GM12878 (cell line): ENCODE data around the gene CYS1. TPM values are rescaled to one million over a fixed set of nuclear protein-coding genes. Genes with fewer than 3 reads are reported as not detected.

ENCODE experiments used
- BHLHE40 ChIP-seq, 2 experiments: fragments of 450-650 bp in 1 of 2; IDR thresholded peaks; 2 replicates each; pipeline ENCODE4 v1.6.1; 2011 to 2017; ENCODE audit warnings: low read depth in 2 of 2, borderline replicate concordance in 1 of 2, improper control_type of control experiment in 1 of 2, low read length in 1 of 2, mild to moderate bottlenecking in 1 of 2
- CBFB ChIP-seq: IDR thresholded peaks from 2 replicates; pipeline ENCODE4 v1.6.1; 2016; ENCODE audit warnings: antibody characterized with exemption, low read depth
- GABPA ChIP-seq: IDR thresholded peaks from 2 replicates; pipeline ENCODE4 v1.6.1; 2014; ENCODE audit warnings: antibody characterized with exemption, low read depth, mild to moderate bottlenecking, inconsistent platforms
- GATAD2B ChIP-seq: fragments of 450-650 bp; conservative IDR thresholded peaks from 2 replicates; pipeline ENCODE4 v1.6.1; 2017; ENCODE audit warnings: low read depth, mild to moderate bottlenecking, moderate library complexity
- HDAC6 ChIP-seq: fragments of 200-600 bp; sonication (generic); IDR thresholded peaks from one replicate; pipeline ENCODE4 v1.8.0; 2017; ENCODE audit warnings: antibody characterized with exemption; ENCODE audit not compliant: unreplicated experiment
- IKZF2 ChIP-seq, 2 experiments: fragments of 450-650 bp; IDR thresholded peaks; 2 replicates each; pipeline ENCODE4 v1.6.1; 2017; ENCODE audit warnings: mild to moderate bottlenecking in 2 of 2, moderate library complexity in 2 of 2
- IRF4 ChIP-seq: IDR thresholded peaks from 2 replicates; pipeline ENCODE4 v1.6.1; 2011; ENCODE audit warnings: low read depth, low read length
- MAX ChIP-seq: IDR thresholded peaks from 2 replicates; pipeline ENCODE4 v1.6.1; 2012; ENCODE audit warnings: low read depth, low read length, improper control_type of control experiment
- NFIC ChIP-seq: IDR thresholded peaks from 2 replicates; pipeline ENCODE4 v1.6.1; 2012; ENCODE audit warnings: low read depth, mild to moderate bottlenecking, inconsistent platforms, low read length, moderate library complexity
- NFXL1 ChIP-seq: fragments of 450-650 bp; IDR thresholded peaks from 2 replicates; pipeline ENCODE4 v1.6.1; 2017; ENCODE audit warnings: antibody characterized with exemption, mild to moderate bottlenecking, borderline replicate concordance
- PKNOX1 ChIP-seq: fragments of 450-650 bp; IDR thresholded peaks from 2 replicates; pipeline ENCODE4 v1.6.1; 2016; ENCODE audit warnings: mild to moderate bottlenecking
- POLR2AphosphoS2 ChIP-seq: IDR thresholded peaks from 2 replicates; pipeline ENCODE4 v1.6.1; 2011; ENCODE audit warnings: low read depth, mild to moderate bottlenecking, low read length, improper control_type of control experiment, moderate library complexity
- RAD21 ChIP-seq: IDR thresholded peaks from 2 replicates; pipeline ENCODE4 v1.6.1; 2011; ENCODE audit warnings: mild to moderate bottlenecking, low read depth, low read length, moderate library complexity; ENCODE audit not compliant: insufficient read depth
- RCOR1 ChIP-seq: conservative IDR thresholded peaks from 2 replicates; pipeline ENCODE4 v1.6.1; 2012; ENCODE audit warnings: low read depth, low read length, improper control_type of control experiment
- RFX5 ChIP-seq: IDR thresholded peaks from 2 replicates; pipeline ENCODE4 v1.6.1; 2011; ENCODE audit warnings: low read depth, low read length, improper control_type of control experiment
- SIN3A ChIP-seq: IDR thresholded peaks from 2 replicates; pipeline ENCODE4 v1.6.1; 2012; ENCODE audit warnings: low read depth, low read length, improper control_type of control experiment
- SPI1 ChIP-seq: IDR thresholded peaks from 2 replicates; pipeline ENCODE4 v1.6.1; 2011; ENCODE audit warnings: low read depth, mild to moderate bottlenecking, low read length, moderate library complexity, borderline replicate concordance; ENCODE audit not compliant: insufficient read depth
- SREBF2 ChIP-seq: IDR thresholded peaks from 2 replicates; pipeline ENCODE4 v1.6.1; 2012; ENCODE audit warnings: mild to moderate bottlenecking, low read length
- SUPT20H ChIP-seq: IDR thresholded peaks from 2 replicates; pipeline ENCODE4 v1.6.1; 2011; ENCODE audit warnings: low read depth, mild to moderate bottlenecking, low read length, moderate library complexity, borderline replicate concordance; ENCODE audit not compliant: control insufficient read depth
- TCF3 ChIP-seq: IDR thresholded peaks from 2 replicates; pipeline ENCODE4 v1.6.1; 2012; ENCODE audit warnings: low read depth, mild to moderate bottlenecking, low read length, borderline replicate concordance; ENCODE audit not compliant: insufficient read depth
- ZNF24 ChIP-seq: fragments of 450-650 bp; IDR thresholded peaks from 2 replicates; pipeline ENCODE4 v1.6.1; 2017; ENCODE audit warnings: antibody characterized with exemption, mild to moderate bottlenecking
- polyA plus RNA-seq, 11 experiments: library from polyadenylated mRNA; depleted of rRNA in 4 of 11; unstranded in 6 of 11; stranded (reverse) in 5 of 11; fragments of >200 nt; fragmentation: Nextera tagmentation in 4 of 11; fragmentation: Illumina TruSeq in 1 of 11; extraction: Ambion mirVana in 4 of 11; extraction: Trizol in 1 of 11; gene quantifications; 1 replicate in 1 of 11; 2 replicates in 10 of 11; pipeline versions ENCODE4 v1.2.1 to v1.2.3, GENCODE V29; 2011 to 2016; ENCODE audit warnings: inconsistent platforms in 2 of 11, missing spikeins in 2 of 11, low read depth in 1 of 11
- total RNA-seq, 4 experiments: library from RNA; depleted of rRNA in 3 of 4; stranded (reverse); fragments of >200 nt in 3 of 4; fragmentation: Illumina TruSeq in 1 of 4; extraction: Trizol in 1 of 4; gene quantifications; 2 replicates each; pipeline versions ENCODE4 v1.2.1 to v1.2.3, GENCODE V29; 2013 to 2021
- TF ChIP-seq, protein P1 (sequence below): IDR thresholded peaks from 2 replicates; pipeline ENCODE4 v1.6.1; 2011; ENCODE audit warnings: low read depth, mild to moderate bottlenecking, low read length, moderate library complexity, borderline replicate concordance; ENCODE audit errors: extremely low read depth
- TF ChIP-seq, protein P2 (sequence below): fragments of 450-650 bp; IDR thresholded peaks from 2 replicates; pipeline ENCODE4 v1.6.1; 2018; ENCODE audit warnings: borderline replicate concordance, mild to moderate bottlenecking; ENCODE audit not compliant: partially characterized antibody
- TF ChIP-seq, protein P3 (sequence below): fragments of 450-650 bp; IDR thresholded peaks from 2 replicates; pipeline ENCODE4 v1.6.1; 2018; ENCODE audit warnings: mild to moderate bottlenecking, low read depth, moderate library complexity; ENCODE audit not compliant: partially characterized antibody

The CYS1 gene
- total and polyA plus RNA-seq, 10 of the 15 experiments (the other 5 are each of a cell fraction or from before 2014, with no cell fraction given): 0.35 to 6.4 (median 2.5) TPM

DNA sequence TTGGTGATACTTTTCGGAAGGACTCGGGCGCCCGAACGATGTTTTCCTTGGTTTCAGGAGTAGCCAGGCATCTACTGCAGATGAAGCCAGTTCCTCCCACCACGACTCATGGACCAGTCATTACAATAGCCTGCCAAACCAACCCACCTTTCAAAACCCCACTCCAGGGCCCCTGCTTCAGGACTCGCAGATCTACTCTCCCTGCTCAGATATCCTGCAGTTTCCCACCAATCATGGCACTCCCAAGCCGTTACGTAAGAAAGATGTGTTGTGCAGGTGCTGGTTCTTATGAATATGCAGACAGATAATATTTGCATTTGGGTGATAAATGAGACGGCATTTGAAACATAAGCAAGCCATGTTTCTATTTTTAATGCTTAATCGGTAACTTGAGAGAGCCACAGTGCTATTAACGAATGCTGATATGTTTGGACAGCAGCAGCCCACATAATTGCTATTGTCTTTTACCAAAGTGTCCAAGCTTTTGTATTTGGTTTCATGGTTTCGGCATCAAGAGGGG lies 3.5 kb upstream of the CYS1 start (continued):
- TF ChIP-seq IRF4 (no peak), SREBF2 (no peak), HDAC6 (no peak), CBFB (no peak), SIN3A (no peak), IKZF2 (IDR thresholded peaks at IDR 0.05) (peak; percentile 43 to 73), SUPT20H (no peak), SPI1 (0 out of 2 replicates have a peak, but pooled peaks have one; percentile 33), GABPA (no peak), GATAD2B (no peak), NFIC (no peak), PKNOX1 (peak; percentile 72), POLR2AphosphoS2 (no peak), RAD21 (no peak), ZNF24 (no peak), RFX5 (peak; percentile 73), NFXL1 (no peak), TCF3 (no peak), RCOR1 (no peak), BHLHE40 (IDR thresholded peaks at IDR 0.05; ENCODE audit: borderline replicate concordance in 1 of 2, low read depth in 2 of 2, low read length in 1 of 2) (peak; percentile 55 to 57; a peak in 3 of 4 replicates), MAX (no peak)
- TF ChIP-seq, protein P1, sequence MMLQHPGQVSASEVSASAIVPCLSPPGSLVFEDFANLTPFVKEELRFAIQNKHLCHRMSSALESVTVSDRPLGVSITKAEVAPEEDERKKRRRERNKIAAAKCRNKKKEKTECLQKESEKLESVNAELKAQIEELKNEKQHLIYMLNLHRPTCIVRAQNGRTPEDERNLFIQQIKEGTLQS: no peak
- TF ChIP-seq, protein P2, sequence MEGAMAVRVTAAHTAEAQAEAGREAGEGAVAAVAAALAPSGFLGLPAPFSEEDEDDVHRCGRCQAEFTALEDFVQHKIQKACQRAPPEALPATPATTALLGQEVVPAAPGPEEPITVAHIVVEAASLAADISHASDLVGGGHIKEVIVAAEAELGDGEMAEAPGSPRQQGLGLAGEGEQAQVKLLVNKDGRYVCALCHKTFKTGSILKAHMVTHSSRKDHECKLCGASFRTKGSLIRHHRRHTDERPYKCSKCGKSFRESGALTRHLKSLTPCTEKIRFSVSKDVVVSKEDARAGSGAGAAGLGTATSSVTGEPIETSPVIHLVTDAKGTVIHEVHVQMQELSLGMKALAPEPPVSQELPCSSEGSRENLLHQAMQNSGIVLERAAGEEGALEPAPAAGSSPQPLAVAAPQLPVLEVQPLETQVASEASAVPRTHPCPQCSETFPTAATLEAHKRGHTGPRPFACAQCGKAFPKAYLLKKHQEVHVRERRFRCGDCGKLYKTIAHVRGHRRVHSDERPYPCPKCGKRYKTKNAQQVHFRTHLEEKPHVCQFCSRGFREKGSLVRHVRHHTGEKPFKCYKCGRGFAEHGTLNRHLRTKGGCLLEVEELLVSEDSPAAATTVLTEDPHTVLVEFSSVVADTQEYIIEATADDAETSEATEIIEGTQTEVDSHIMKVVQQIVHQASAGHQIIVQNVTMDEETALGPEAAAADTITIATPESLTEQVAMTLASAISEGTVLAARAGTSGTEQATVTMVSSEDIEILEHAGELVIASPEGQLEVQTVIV: no peak
- TF ChIP-seq, protein P3, sequence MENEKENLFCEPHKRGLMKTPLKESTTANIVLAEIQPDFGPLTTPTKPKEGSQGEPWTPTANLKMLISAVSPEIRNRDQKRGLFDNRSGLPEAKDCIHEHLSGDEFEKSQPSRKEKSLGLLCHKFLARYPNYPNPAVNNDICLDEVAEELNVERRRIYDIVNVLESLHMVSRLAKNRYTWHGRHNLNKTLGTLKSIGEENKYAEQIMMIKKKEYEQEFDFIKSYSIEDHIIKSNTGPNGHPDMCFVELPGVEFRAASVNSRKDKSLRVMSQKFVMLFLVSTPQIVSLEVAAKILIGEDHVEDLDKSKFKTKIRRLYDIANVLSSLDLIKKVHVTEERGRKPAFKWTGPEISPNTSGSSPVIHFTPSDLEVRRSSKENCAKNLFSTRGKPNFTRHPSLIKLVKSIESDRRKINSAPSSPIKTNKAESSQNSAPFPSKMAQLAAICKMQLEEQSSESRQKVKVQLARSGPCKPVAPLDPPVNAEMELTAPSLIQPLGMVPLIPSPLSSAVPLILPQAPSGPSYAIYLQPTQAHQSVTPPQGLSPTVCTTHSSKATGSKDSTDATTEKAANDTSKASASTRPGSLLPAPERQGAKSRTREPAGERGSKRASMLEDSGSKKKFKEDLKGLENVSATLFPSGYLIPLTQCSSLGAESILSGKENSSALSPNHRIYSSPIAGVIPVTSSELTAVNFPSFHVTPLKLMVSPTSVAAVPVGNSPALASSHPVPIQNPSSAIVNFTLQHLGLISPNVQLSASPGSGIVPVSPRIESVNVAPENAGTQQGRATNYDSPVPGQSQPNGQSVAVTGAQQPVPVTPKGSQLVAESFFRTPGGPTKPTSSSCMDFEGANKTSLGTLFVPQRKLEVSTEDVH: no peak
